ENCODE results near the gene CXCR3.

Gene CXCR3

GRCh38 chrX:71616672-71617529, 1.4 kb downstream of the CXCR3 start:
- no peak for DNase-seq
- H3K36me3 ChIP-seq (ENCODE audit: control insufficient read depth in 1 of 2, insufficient read depth in 2 of 2, low read length in 2 of 2) = peaks cover 1 to 6% of the 10 kb centered on the region in 2 experiments
- no peak overlapping the region for H3K9ac ChIP-seq (ENCODE audit: low read length)
- no peak overlapping the region for H3K4ac ChIP-seq (ENCODE audit: low read depth, low read length)
- H4K91ac ChIP-seq (ENCODE audit: low read depth, low read length) = no peak overlapping the region
- H3K79me2 ChIP-seq (ENCODE audit: control insufficient read depth, insufficient read depth, low read length, poor library complexity) = no peaks in the 10 kb centered on the region
- H4K12ac ChIP-seq (ENCODE audit: low read depth, low read length) = no peak overlapping the region
- H3K4me2 ChIP-seq (ENCODE audit: low read length) = no peak overlapping the region
- H3K4me3 ChIP-seq (ENCODE audit: low read depth, low read length) = no peak overlapping the region
- no peak overlapping the region for H3K14ac ChIP-seq (ENCODE audit: low read length)
- H2AK5ac ChIP-seq (ENCODE audit: low read length) = no peak overlapping the region
- no peak overlapping the region for H3K18ac ChIP-seq (ENCODE audit: low read length)
- H3K9me3 ChIP-seq (ENCODE audit: insufficient read depth, low read depth, low read length) = no peaks in the 10 kb centered on the region
- WGBS (ENCODE audit: extremely low coverage, insufficient coverage, insufficient read length) = no CpG with 5 or more reads among the region's 43 CpGs
- no peak overlapping the region for H3K27ac ChIP-seq (ENCODE audit: low read depth, low read length)
- no peak overlapping the region for H4K8ac ChIP-seq (ENCODE audit: low read depth, low read length)
- H3K27me3 ChIP-seq (ENCODE audit: insufficient read depth, low read length) = no peaks in the 10 kb centered on the region
- no peaks in the 10 kb centered on the region for H3K4me1 ChIP-seq (ENCODE audit: control insufficient read depth in 1 of 2, insufficient read depth in 2 of 2, low read length in 2 of 2)
- H2AFZ ChIP-seq (ENCODE audit: insufficient read depth, low read length, poor library complexity) = no peak overlapping the region
- H3K23ac ChIP-seq (ENCODE audit: low read length) = no peak overlapping the region
- no peaks in the 10 kb centered on the region for H3K79me1 ChIP-seq (ENCODE audit: low read length)
- no peak overlapping the region for H2BK5ac ChIP-seq (ENCODE audit: low read depth, low read length, poor library complexity)
- no peak overlapping the region for H2BK12ac ChIP-seq (ENCODE audit: low read length)
- no peak overlapping the region for H2BK120ac ChIP-seq (ENCODE audit: insufficient read depth, low read length, poor library complexity)

GRCh38 chrX:71615954-71616353, 2.4 kb downstream of the CXCR3 start:
- no peak overlapping the region for H2BK5ac ChIP-seq (ENCODE audit: low read depth, low read length, poor library complexity)
- no peak for DNase-seq

GRCh38 chrX:71615056-71615455, 3.3 kb downstream of the CXCR3 start:
- H3K36me3 ChIP-seq (ENCODE audit: control insufficient read depth in 1 of 2, insufficient read depth in 2 of 2, low read length in 2 of 2) = peaks cover 8 to 15% of the 10 kb centered on the region in 2 experiments
- no peak overlapping the region for H3K18ac ChIP-seq (ENCODE audit: low read length)
- H3K79me2 ChIP-seq (ENCODE audit: control insufficient read depth, insufficient read depth, low read length, poor library complexity) = no peaks in the 10 kb centered on the region
- no CpG with 5 or more reads among the region's 4 CpGs for WGBS (ENCODE audit: extremely low coverage, insufficient coverage, insufficient read length)
- no peaks in the 10 kb centered on the region for H3K4me1 ChIP-seq (ENCODE audit: control insufficient read depth in 1 of 2, insufficient read depth in 2 of 2, low read length in 2 of 2)
- H4K12ac ChIP-seq (ENCODE audit: low read depth, low read length) = no peak overlapping the region
- no peak overlapping the region for H3K4me2 ChIP-seq (ENCODE audit: low read length)
- H3K9ac ChIP-seq (ENCODE audit: low read length) = no peak overlapping the region
- H2AK5ac ChIP-seq (ENCODE audit: low read length) = no peak overlapping the region
- no peak overlapping the region for H3K4me3 ChIP-seq (ENCODE audit: low read depth, low read length)
- H3K27ac ChIP-seq (ENCODE audit: low read depth, low read length) = no peak overlapping the region
- no peak overlapping the region for H4K8ac ChIP-seq (ENCODE audit: low read depth, low read length)
- no peak overlapping the region for H2BK5ac ChIP-seq (ENCODE audit: low read depth, low read length, poor library complexity)
- H3K9me3 ChIP-seq (ENCODE audit: insufficient read depth, low read depth, low read length) = no peaks in the 10 kb centered on the region
- H3K79me1 ChIP-seq (ENCODE audit: low read length) = no peaks in the 10 kb centered on the region
- no peak overlapping the region for H2BK12ac ChIP-seq (ENCODE audit: low read length)
- no peak for DNase-seq
- no peaks in the 10 kb centered on the region for H3K27me3 ChIP-seq (ENCODE audit: insufficient read depth, low read length)
- H3K14ac ChIP-seq (ENCODE audit: low read length) = no peak overlapping the region
- no peak overlapping the region for H3K23ac ChIP-seq (ENCODE audit: low read length)
- no peak overlapping the region for H2BK120ac ChIP-seq (ENCODE audit: insufficient read depth, low read length, poor library complexity)
- H2AFZ ChIP-seq (ENCODE audit: insufficient read depth, low read length, poor library complexity) = no peak overlapping the region
- no peak overlapping the region for H3K4ac ChIP-seq (ENCODE audit: low read depth, low read length)
- H4K91ac ChIP-seq (ENCODE audit: low read depth, low read length) = no peak overlapping the region

More at GRCh38 chrX:71615954-71616353, 2.4 kb downstream of the CXCR3 start:
- H3K4ac ChIP-seq (ENCODE audit: low read depth, low read length) = no peak overlapping the region
- no peak overlapping the region for H4K8ac ChIP-seq (ENCODE audit: low read depth, low read length)
- H3K79me1 ChIP-seq (ENCODE audit: low read length) = no peaks in the 10 kb centered on the region
- H3K4me2 ChIP-seq (ENCODE audit: low read length) = no peak overlapping the region
- H4K12ac ChIP-seq (ENCODE audit: low read depth, low read length) = no peak overlapping the region
- no peak overlapping the region for H3K4me3 ChIP-seq (ENCODE audit: low read depth, low read length)
- no peak overlapping the region for H2BK120ac ChIP-seq (ENCODE audit: insufficient read depth, low read length, poor library complexity)
- no peak overlapping the region for H3K9ac ChIP-seq (ENCODE audit: low read length)
- H2AK5ac ChIP-seq (ENCODE audit: low read length) = no peak overlapping the region
- H3K27me3 ChIP-seq (ENCODE audit: insufficient read depth, low read length) = no peaks in the 10 kb centered on the region
- no peak overlapping the region for H3K14ac ChIP-seq (ENCODE audit: low read length)
- H3K79me2 ChIP-seq (ENCODE audit: control insufficient read depth, insufficient read depth, low read length, poor library complexity) = no peaks in the 10 kb centered on the region
- H3K23ac ChIP-seq (ENCODE audit: low read length) = no peak overlapping the region
- no peak overlapping the region for H3K18ac ChIP-seq (ENCODE audit: low read length)
- peaks cover 6 to 10% of the 10 kb centered on the region in 2 experiments for H3K36me3 ChIP-seq (ENCODE audit: control insufficient read depth in 1 of 2, insufficient read depth in 2 of 2, low read length in 2 of 2)
- WGBS (ENCODE audit: extremely low coverage, insufficient coverage, insufficient read length) = no CpG with 5 or more reads among the region's 10 CpGs
- no peaks in the 10 kb centered on the region for H3K9me3 ChIP-seq (ENCODE audit: insufficient read depth, low read depth, low read length)
- no peak overlapping the region for H3K27ac ChIP-seq (ENCODE audit: low read depth, low read length)
- H2AFZ ChIP-seq (ENCODE audit: insufficient read depth, low read length, poor library complexity) = no peak overlapping the region
- no peak overlapping the region for H4K91ac ChIP-seq (ENCODE audit: low read depth, low read length)
- H3K4me1 ChIP-seq (ENCODE audit: control insufficient read depth in 1 of 2, insufficient read depth in 2 of 2, low read length in 2 of 2) = no peaks in the 10 kb centered on the region
- H2BK12ac ChIP-seq (ENCODE audit: low read length) = no peak overlapping the region

GRCh38 chrX:71612256-71612655, 6.1 kb downstream of the CXCR3 start:
- Histone ChIP-seq H2AFZ (ENCODE audit: insufficient read depth, low read length, poor library complexity) (no peak overlapping the region), H3K79me1 (ENCODE audit: low read length) (no peaks in the 10 kb centered on the region), H3K4me2 (ENCODE audit: low read length) (no peak overlapping the region), H2AK5ac (ENCODE audit: low read length) (no peak overlapping the region), H3K18ac (ENCODE audit: low read length) (no peak overlapping the region), H2BK12ac (ENCODE audit: low read length) (no peak overlapping the region), H4K8ac (ENCODE audit: low read depth, low read length) (no peak overlapping the region), H3K14ac (ENCODE audit: low read length) (no peak overlapping the region), H3K9me3 (ENCODE audit: insufficient read depth, low read depth, low read length) (no peaks in the 10 kb centered on the region), H3K4me3 (ENCODE audit: low read depth, low read length) (no peak overlapping the region), H3K23ac (ENCODE audit: low read length) (no peak overlapping the region), H3K4ac (ENCODE audit: low read depth, low read length) (no peak overlapping the region), H3K27me3 (ENCODE audit: insufficient read depth, low read length) (no peaks in the 10 kb centered on the region), H3K79me2 (ENCODE audit: control insufficient read depth, insufficient read depth, low read length, poor library complexity) (no peaks in the 10 kb centered on the region), H3K36me3 (ENCODE audit: control insufficient read depth in 1 of 2, insufficient read depth in 2 of 2, low read length in 2 of 2) (peaks cover 8 to 20% of the 10 kb centered on the region in 2 experiments), H4K91ac (ENCODE audit: low read depth, low read length) (no peak overlapping the region), H3K9ac (ENCODE audit: low read length) (no peak overlapping the region), H4K12ac (ENCODE audit: low read depth, low read length) (no peak overlapping the region), H2BK5ac (ENCODE audit: low read depth, low read length, poor library complexity) (no peak overlapping the region), H3K4me1 (ENCODE audit: control insufficient read depth in 1 of 2, insufficient read depth in 2 of 2, low read length in 2 of 2) (no peaks in the 10 kb centered on the region), H3K27ac (ENCODE audit: low read depth, low read length) (no peak overlapping the region), H2BK120ac (ENCODE audit: insufficient read depth, low read length, poor library complexity) (no peak overlapping the region)
- WGBS (ENCODE audit: extremely low coverage, insufficient coverage, insufficient read length) = no CpG with 5 or more reads among the region's 8 CpGs
- no peak for DNase-seq
